Ovary (tissue), 3 donors: Measurements from ENCODE around the gene PAM.

Experiments used
- CTCF ChIP-seq, 3 donors: fragments of 450-650 bp in 2 of 3; fragments of 200-600 bp in 1 of 3; IDR thresholded peaks; one replicate each; pipeline versions ENCODE4 v1.5.1 to v1.8.0; 2016 to 2022; ENCODE audit warnings: antibody characterized with exemption in 3 of 3, mild to moderate bottlenecking in 1 of 3
- EP300 ChIP-seq: sonication (generic); formaldehyde crosslinking; IDR thresholded peaks from one replicate; pipeline ENCODE4 v1.6.1; 2017; ENCODE audit warnings: antibody characterized with exemption
- POLR2A ChIP-seq: fragments of 450-650 bp; IDR thresholded peaks from one replicate; pipeline ENCODE4 v1.6.1; 2017; ENCODE audit warnings: antibody characterized with exemption, mild to moderate bottlenecking, moderate library complexity
- donor health status: DM: no; HTN: no; CAD: no.

GRCh38 chr5:102857076-102857818 is 102.1 kb downstream of the PAM start:
- TF ChIP-seq CTCF (IDR thresholded peaks at IDR 0.05) (no peak), POLR2A (no peak), EP300 (no peak)
